ENCODE results near the gene CRBN.

Gene CRBN

DNA sequence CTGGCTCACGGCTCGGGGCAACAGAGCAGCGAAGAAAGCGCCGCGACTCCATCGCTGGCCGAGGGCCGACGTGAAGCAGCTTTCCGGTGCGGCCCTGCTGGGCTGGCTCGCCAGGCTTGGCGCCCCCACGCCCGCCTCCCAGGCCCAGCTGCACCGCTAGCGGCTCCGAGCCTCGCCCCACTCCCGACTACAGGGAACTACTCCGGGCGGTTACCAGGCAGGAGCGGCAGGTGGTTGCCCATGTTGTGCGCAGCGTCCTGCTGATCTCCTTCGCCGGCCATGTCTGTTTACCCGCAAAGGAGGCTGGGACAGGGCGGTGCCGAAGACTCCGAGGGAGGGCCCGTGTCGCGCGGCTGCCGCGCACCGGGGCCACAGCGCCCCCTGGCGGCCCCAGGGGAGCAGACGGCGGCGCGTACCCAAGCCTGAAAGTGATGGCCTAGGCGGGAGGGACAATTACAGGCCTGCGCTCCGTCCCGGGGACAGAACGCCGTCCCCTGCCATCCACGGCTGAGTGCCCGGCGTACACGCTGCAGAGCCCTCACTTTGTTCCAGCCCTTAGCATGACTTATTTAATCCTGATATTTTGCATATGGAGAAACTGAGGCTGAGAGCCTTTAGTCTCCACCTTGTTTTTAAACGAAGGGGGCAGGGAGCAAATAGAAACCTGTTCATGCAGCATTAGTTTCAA, at the start of gene CRBN:
Gene CRBN (minus strand): TSS at position 285 of the 688 bp plus-strand sequence. CDS start 4 bp downstream, at position 281.
- DNase-seq (ENCODE audit: low read depth), result peak; percentile 83

DNA sequence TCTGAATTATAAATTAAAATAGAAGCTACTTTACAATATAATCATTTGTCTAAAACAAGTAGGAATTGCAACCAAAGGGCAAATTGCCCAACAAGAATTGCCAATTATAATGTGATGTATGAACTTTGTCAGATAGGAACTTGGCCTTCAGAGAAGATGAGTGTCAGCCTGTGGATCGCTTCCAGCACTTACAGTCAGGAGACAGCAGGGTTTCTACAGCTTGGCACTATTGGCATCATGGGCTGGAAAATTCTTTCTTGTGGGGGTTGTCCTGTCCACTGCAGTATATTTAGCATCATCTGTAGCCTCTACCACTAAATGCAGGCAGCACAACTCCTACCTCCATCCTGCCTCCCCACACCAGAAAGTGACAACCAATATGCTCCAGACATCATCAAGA, 48.1 kb upstream of the CRBN start:
- DNase-seq (ENCODE audit: low read depth), result no peak

DNA sequence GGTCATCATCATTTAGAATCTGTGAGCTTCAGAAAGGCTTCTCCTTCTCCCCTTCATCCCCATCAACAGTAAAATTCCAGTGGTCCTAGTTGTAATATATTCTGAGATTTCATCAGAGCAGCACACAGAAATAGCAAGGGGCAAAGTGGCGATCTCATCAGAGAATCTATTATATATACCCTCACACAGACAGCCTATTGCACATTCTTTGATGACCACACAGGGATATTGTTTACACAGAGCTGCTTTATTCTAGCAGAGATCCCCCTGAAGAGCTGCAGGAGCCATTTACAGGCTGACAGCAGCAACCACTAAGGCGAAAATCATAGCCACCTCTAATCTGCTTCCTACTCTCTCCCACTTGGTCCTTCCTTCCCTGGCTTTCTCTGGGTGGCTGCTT, 42.0 kb upstream of the CRBN start:
- DNase-seq (ENCODE audit: low read depth), result no peak

DNA sequence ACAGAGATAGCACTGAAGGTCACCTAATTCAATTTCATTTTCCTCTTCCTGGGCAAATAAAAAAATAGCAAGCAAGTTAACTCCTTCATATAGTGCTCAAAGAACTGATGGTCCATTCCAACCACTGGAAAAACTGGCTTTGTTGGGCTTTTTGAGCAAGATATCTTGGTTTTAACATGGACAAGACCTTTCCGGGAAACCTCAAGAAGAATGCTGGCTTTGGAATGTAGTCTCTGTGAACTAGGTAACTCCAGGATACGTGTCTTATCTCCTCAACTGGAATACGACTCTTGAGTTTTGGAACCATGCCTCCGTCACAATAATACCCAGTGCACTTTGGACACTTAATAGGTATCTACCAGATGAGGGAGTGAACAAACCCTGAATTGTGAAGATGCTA, 36.9 kb upstream of the CRBN start:
- no peak for DNase-seq (ENCODE audit: low read depth)

DNA sequence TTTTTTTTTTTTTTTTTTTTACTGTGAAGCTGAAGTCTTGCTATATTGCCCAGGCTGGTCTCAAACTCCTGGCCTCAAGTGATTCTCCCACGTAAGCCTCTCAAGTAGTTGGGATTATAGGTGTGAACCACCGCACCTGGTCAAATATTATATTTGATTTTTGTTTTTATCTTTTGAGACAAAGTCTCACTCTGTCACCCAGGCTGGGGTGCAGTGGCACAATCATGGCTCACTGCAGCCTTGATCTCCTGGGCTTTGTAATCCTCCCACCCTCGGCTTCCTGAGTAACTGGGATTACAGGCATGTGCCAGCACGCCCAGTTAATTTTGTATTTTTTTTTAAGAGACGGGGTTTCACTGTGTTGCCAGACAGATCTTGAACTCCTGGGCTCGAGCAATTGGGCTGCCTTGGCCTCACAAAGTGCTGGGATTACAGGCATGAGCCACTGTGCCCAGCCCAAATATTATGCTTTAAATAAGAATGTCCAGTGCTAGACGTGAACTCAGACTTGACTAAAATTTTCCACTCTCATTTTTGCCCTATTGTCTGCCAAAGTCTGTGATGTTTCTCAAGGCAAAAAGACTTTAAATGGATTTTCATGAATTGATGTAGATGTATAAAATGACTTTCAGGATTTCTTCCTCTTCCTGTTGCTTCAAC, 33.4 kb upstream of the CRBN start:
- no peak for DNase-seq (ENCODE audit: low read depth)

DNA sequence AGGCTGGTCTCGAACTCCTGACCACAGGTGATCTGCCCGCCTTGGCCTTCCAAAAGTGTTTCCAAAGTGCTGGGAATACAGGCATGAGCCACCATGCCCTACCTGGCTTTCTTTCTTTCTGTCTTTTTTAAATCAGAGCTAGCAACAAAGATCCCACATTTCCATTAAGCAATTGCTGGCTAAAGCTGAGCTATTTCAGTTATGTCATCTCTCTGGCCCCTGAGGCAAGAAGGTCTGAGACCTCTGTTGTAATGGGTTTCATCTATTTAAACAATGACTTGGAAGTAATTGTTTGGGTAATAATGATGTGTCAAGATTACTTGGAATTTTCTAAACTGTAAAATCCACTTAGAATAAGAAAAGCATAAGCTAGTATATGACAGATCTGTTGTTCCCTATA, 30.2 kb upstream of the CRBN start:
- no peak for DNase-seq (ENCODE audit: low read depth)

DNA sequence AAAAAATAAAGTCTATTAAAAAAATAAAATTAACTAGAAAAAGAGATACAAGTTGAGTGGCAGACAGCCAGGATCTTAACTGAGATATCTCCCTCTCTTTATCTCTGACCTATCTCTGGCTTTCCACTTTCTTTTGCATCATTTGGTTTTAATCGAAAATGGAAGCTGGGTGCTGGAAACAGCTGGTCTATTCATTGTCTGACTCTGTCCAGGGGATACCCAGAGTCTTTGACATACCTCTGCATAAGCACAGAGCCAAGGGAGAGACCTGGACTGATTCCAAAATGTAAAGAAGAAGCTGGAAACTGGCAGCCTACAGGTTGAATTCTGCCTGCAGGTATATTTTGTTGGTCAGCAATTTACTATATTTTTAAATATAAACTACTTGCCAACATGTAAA, 29.6 kb upstream of the CRBN start:
- DNase-seq (ENCODE audit: low read depth), result no peak

DNA sequence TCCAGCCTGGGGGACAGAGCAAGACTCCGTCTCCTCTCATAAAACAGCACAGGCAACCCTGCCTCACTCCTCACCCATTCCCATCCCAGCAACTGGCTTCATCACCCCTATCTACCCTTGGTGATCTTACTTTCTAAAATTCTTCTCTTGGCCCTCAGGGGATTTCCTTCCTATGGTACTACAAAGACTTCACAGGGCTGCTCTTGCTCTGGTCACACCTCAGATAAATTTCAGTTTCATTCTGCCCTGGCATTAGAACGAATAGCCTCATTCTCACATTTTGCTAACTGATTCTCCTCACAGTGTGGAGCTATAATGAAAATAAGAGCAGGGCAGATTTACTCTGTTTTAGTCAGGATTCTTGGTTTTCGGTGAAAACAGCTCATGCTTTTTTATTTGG, 22.1 kb upstream of the CRBN start:
- no peak for DNase-seq (ENCODE audit: low read depth)

DNA sequence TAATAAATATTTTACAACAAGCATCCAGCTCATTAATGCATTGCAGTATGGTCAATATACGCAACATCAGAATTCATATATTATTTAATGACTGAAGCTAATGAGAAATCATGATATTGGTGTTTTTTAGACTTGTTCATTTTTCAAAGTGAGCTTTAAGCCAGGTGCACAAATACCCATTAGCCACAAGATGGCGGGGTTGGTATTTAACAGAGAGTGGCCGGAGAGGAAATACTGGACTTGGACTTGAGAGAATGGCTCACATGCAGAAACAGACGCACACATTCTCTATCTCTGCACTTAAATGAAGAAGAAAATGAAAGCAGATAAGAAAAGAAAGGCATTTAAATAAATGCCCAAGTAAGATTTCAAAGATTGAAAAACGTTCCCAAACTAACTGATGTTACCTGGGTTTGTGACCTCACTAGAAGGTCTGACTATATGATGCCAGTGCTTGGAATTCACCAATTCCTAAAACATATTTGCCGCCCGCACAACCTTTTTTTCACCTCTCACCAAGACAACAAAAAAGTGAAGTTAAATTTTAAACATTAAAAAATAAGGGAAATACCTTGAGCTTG, 21.2 kb upstream of the CRBN start:
- DNase-seq (ENCODE audit: low read depth), result no peak

DNA sequence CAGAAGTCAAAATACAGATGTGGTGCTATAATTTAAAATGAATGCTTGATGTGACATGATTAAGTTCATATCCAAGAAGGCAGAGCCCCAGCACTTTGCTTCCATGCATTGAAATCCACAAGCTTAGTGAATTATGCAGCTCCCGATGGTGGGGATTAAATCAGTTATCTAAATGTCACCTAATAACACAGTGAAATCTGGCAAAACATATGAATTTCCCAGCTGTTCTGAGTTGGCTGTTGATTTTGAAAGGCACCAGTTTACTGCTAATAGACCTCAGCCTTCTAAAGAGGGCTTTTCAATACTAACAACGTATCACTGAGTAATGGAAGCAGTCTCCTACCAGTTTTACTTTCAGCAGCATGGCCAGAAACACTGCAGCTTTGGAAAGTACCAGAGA, 19.8 kb upstream of the CRBN start:
- no peak for DNase-seq (ENCODE audit: low read depth)

DNA sequence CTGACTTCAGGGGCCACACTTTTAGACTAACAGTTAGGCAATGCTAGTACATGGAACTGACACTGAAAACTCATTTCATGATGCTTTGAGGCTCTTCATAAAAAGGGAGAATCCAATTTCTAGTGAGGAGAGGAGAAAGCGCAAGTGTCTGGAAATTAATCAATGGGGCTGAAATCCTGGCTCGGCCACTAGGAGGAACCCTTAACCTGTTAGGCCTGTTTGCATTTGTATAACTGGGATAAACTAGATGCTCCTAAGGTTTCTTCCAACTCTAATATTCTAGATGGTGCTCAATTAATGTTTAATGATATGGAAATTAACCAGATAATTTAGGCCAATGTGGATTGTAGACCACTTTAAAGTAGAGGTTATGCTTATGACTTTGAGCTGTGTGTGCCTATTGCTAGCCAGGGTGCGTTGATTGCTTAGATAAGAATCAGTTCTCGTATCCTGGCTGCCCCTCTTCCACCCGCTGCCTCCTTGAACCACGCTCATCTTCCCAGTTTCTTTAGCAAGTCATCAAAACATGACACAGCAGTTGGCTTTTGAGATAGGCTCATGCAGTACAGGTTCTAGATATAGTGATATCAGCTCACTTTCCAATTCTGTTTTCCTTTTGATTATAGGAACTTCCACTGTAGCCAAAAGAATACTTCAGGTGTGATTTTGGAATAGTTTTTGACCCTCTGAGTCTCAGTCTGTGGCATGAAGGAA, 16.8 kb upstream of the CRBN start:
- DNase-seq (ENCODE audit: low read depth), result no peak

DNA sequence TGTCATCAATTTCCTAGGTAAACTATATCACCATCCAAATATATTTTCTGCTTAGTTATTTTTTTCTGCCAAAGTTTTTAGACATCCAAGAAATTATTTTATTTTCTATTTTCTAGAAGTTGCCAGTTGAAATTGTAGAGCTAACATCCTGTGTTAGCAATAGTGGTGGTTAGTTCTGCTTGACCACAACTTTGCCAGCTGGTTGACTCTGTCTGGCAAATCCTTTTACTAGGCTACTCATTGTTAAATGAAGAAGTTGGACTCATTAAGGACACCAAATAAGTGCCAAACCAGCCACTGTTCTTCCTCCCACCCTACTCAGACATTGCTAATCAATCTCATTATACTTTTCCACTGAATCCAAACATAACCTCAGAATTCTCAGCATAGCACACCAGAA, 15.4 kb upstream of the CRBN start:
- no peak for DNase-seq (ENCODE audit: low read depth)

DNA sequence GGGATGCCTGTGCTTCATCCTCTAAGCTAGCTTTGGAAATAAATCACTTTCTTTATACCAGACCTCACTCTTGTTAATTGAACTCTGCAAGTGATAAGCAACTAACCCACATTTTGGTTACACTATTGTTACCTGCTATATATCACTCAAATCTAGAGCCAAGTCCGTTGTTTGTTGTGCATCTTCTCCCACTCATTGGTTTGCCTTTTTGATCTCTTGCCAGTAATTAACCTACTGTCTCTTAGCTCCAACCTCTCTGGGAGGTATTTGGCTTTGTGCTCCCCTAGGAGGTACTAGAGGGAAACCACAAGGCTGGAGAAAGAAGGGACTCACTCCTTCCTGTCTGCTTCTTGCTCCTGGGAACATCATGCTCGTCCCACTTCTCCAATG, 12.8 kb upstream of the CRBN start:
- no peak for DNase-seq (ENCODE audit: low read depth)

DNA sequence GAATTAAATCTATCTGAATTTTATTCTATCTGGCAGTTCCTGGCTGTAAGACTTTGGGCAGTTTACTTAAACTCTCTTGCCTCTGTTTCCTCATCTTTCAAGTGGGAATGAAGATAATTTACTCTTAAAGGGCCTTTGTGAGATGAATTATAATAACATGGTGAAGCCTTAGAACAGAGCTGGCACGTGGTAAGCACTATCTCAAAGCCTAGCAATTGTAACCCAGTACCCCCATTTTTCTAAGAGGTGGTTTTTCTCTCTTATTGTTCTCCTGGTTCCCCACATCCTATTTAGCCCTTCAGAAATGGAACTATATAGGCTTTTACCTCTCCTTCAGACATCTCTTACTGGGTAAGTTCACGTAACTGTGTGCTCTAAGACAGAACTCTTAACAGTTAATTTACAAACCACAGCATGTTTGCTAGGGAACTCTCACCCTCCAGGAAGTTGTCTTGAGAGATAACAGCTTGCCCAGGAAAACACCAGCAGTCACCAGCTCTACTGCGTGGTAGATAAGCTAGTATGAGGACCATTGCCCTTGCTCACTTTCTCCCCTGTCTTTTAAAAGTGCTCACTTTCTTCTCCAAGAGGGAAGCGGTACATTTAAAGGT, 12.3 kb upstream of the CRBN start:
- DNase-seq (ENCODE audit: low read depth), result no peak

DNA sequence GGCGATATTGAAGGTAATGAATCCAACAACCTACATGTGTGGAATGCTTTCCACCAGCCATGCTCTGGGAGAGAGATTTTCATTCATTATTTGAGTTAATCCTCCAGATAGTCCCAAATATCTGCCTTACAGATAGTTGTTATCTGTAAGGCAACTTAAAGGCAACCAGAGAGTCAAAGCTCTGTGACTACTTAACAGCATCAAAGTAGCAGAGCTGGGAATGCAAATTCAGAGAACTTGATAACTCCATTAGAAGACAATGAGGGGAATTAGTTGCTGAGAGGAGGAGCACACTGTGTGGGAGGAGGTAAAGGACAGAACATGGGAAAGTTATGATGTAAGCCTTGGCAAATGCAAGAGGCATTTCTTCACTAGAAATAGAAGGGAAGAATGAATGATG, 10.5 kb upstream of the CRBN start:
- no peak for DNase-seq (ENCODE audit: low read depth)

DNA sequence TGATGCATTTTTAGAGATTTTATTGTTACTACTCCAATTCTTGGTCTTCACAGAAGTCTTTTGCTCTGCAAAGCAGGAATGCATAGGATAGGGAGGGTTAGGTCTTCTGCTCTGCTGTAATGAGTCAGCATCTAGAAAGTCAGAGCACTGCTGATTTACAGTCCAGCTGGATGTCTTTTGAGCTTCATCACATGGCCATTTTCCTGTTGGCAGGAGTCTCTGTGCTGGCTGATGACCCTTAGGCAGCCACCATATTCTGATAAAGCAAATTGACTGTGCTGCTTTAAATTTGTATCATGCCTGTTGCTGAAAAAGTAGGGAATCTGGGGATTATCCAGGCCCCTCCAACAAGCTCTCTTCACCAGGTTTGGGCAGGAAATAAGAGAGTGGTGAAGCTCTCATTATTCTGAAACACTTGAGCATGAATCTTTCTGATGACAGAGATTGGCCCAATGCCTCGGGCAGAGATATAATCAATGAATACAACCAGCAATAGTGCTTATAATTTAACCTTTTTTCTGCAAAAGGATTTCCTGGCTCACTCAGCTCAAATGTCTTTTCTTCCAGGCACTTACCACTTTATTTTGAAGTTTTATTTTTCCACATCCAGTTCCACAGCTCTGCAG, 9.7 kb upstream of the CRBN start:
- no peak for DNase-seq (ENCODE audit: low read depth)

DNA sequence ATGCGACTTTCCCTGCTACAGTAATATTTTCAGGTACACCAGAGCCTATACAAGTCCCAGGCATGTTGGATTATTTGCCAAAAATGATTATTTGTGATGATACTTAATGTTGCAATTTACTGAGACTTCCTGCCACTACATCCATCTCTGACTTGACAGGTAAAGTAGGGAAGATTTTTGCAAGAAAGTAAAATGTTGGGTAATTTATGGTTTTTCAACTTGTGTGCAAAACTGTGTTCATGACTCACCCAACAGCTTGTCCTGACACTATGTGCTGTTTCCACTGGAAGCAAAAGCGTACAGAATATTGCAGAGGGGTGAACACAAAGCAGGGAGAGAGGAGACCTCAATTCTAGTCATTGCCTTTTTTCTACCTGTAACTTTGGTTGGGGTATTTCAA, 5.4 kb upstream of the CRBN start:
- DNase-seq (ENCODE audit: low read depth), result no peak

DNA sequence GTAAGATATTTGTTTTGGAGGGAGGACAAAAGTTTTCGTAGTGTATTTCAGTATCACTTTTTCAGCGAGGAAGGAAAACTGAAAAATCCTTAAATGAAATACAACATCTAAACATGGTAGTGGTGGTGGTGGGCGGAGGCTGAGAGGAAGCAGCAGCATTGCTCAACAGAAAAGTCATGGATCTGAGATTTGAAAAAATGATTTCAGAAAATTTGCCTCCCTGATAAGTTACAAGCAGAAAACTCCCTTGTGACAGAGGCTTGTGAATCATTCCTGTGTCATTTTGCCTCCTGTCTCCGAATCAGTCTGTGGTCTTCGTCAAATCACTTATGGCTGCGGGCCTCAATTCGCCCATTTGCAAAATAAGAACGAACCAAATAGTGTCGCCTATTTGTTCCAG, 965 bp upstream of the CRBN start:
- DNase-seq (ENCODE audit: low read depth), result no peak

DNA sequence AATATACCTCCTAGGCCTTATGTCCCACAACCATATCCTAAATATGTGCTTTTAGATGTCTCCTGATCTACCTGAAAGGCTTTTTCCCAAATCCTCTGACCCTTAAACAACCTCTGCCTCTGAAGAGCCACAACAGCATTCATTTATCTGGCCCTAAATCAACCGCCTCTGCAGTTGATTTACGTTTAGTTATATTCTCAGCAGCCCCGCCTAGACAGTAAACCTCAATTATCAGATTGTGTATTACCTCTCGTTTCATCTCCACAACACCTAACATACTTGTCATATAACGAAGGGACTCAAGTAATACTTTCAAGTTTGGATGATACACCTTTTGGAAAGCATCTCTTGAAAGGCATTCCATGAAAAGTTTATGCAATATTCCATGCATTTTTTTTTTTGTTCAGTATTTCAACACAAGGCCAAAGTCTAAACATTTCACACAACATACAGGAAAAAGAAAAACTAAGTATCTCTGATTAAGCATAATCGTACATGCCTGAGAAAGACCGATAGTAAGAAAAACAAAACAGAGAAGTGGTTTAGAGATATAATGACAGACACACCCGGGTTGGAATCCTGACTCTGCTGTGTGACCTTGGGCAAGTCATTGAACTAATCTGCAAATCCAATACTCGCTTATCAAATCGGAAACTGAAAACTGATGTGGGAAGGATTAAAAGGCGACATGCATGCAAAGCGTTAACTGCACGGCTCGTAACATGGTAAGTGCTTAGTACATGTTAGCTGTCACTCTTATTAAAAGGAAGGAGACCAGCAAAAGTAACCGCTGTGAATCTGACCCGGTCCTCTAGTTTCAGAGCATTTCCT, 778 bp downstream of the CRBN start:
- no peak for DNase-seq (ENCODE audit: low read depth)

DNA sequence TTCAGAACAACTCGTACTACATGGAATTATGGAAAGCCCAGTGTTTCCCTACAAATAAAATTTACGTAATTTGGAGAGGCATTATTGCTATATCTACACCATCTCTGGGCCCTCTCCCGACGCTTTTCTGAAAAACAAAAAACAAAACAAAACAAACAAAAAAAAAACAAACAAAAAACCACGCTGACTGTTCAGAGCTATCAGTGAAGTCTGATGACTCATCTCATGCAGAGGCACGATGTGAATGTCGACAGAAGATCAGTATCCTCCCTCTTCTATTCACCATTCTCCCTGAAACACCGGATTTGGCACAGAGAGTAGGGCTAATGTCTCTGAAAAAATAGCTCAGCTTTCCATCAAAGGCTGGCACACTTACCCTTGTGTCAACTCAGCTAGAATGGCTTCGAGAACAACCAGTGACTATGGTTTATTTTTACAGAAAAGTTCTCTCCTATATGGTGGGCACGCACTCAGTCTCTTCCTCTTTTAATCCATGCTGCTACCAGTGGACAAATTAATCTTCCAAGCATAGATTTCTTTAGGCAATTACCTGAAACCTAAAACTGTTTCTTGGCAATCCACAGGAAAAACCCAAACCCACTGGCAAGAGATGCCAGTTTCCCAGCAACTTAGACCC, 1.5 kb downstream of the CRBN start:
- no peak for DNase-seq (ENCODE audit: low read depth)

DNA sequence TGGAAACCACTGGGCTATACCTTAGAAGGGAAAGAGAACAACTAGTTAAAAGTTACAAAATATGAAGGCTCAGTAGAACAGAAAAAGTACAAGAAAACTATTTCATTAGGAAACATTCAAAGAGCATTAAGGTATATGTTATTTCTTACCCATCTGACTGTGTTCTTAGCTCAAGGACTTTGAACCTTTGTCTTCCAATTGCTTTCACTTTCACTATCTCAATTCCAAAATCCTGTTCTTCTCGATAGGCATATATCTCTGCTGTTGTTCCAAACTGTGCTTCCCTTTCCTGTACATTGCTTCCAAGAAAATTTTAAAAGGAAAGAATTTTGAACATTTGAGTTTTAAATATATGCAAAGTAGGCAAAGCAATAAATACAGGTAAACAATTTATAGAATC, 6.9 kb downstream of the CRBN start:
- no peak for DNase-seq (ENCODE audit: low read depth)

Data from activated T-cell treated with anti-CD3 and anti-CD28 coated beads for 1 hour (primary cell).